Nephron (organoid): ENCODE measurements around the gene OR8G5.

Experiments used
- H3K27ac Mint-ChIP-seq, 3 experiments: 2 replicates each; pipeline ENCODE4 v1.8.0; 2020; ENCODE audit warnings: mixed read lengths in 3 of 3, mild to moderate bottlenecking in 2 of 3, moderate library complexity in 1 of 3
- H3K27me3 Mint-ChIP-seq: 2 replicates; pipeline ENCODE4 v1.8.0; 2021; ENCODE audit warnings: low read depth, mild to moderate bottlenecking, moderate library complexity, mixed read lengths
- H3K36me3 Mint-ChIP-seq: 2 replicates; pipeline ENCODE4 v1.8.0; 2020; ENCODE audit warnings: low read depth, mixed read lengths
- H3K4me1 Mint-ChIP-seq: 2 replicates; pipeline ENCODE4 v1.8.0; 2020; ENCODE audit warnings: mixed read lengths
- H3K4me3 Mint-ChIP-seq, 3 experiments: 2 replicates each; pipeline ENCODE4 v1.8.0; 2020; ENCODE audit warnings: mild to moderate bottlenecking in 3 of 3, mixed read lengths in 3 of 3, moderate library complexity in 2 of 3
- H3K9me3 Mint-ChIP-seq: 2 replicates; pipeline ENCODE4 v1.8.0; 2020; ENCODE audit warnings: mixed read lengths
- CTCF ChIP-seq, 3 experiments: fragments of 200-600 bp; sonication (generic); IDR thresholded peaks; one replicate each; pipeline ENCODE4 v1.5.0; 2021; ENCODE audit warnings: antibody characterized with exemption in 3 of 3; ENCODE audit not compliant: unreplicated experiment in 3 of 3

Gene OR8G5

GRCh38 chr11:124256076-124256475, at the start of gene OR8G5:
Gene OR8G5, plus strand, starts transcription at chr11:124256376. Its CDS starts 8,556 bp downstream, at chr11:124264932.
- no peaks in the 10 kb centered on the region for H3K36me3 Mint-ChIP-seq
- H3K4me3 Mint-ChIP-seq = no peak within 1 kb of the TSS
- H3K9me3 Mint-ChIP-seq = no peaks in the 10 kb centered on the region
- no peaks in the 10 kb centered on the region for H3K4me1 Mint-ChIP-seq
- peaks cover 3% of the 10 kb centered on the region for H3K27me3 Mint-ChIP-seq
- TF ChIP-seq CTCF (IDR thresholded peaks at IDR 0.05; ENCODE audit: unreplicated experiment in 3 of 3) = no peak
- no peak within 1 kb of the TSS for H3K27ac Mint-ChIP-seq

GRCh38 chr11:124207102-124207792, 48.9 kb upstream of the OR8G5 start:
- TF ChIP-seq CTCF (IDR thresholded peaks at IDR 0.05; ENCODE audit: unreplicated experiment in 3 of 3) = no peak
- H3K4me3 Mint-ChIP-seq = no peak overlapping the region

GRCh38 chr11:124209824-124210357, 46.3 kb upstream of the OR8G5 start:
- H3K9me3 Mint-ChIP-seq = no peaks in the 10 kb centered on the region
- H3K36me3 Mint-ChIP-seq = no peaks in the 10 kb centered on the region
- peaks cover 4% of the 10 kb centered on the region for H3K27me3 Mint-ChIP-seq
- no peak for TF ChIP-seq CTCF (IDR thresholded peaks at IDR 0.05; ENCODE audit: unreplicated experiment in 3 of 3)
- no peak overlapping the region for H3K4me3 Mint-ChIP-seq
- no peaks in the 10 kb centered on the region for H3K4me1 Mint-ChIP-seq
- H3K27ac Mint-ChIP-seq = no peak overlapping the region

More at GRCh38 chr11:124207102-124207792, 48.9 kb upstream of the OR8G5 start:
- Mint-ChIP-seq H3K4me1 (no peaks in the 10 kb centered on the region), H3K27ac (no peak overlapping the region), H3K27me3 (no peaks in the 10 kb centered on the region), H3K9me3 (no peaks in the 10 kb centered on the region), H3K36me3 (no peaks in the 10 kb centered on the region)

- no peak for TF ChIP-seq CTCF (IDR thresholded peaks at IDR 0.05; ENCODE audit: unreplicated experiment in 3 of 3)
- Mint-ChIP-seq H3K36me3 (no peaks in the 10 kb centered on the region), H3K9me3 (no peaks in the 10 kb centered on the region), H3K27ac (no peak overlapping the region), H3K4me1 (no peaks in the 10 kb centered on the region), H3K4me3 (no peak overlapping the region), H3K27me3 (peaks cover 7% of the 10 kb centered on the region)
Measured at GRCh38 chr11:124210421-124210820, 45.8 kb upstream of the OR8G5 start.

GRCh38 chr11:124211321-124211720, 44.9 kb upstream of the OR8G5 start:
- Mint-ChIP-seq H3K4me1 (no peaks in the 10 kb centered on the region), H3K27me3 (peaks cover 7% of the 10 kb centered on the region), H3K27ac (no peak overlapping the region)

More at GRCh38 chr11:124211321-124211720, 44.9 kb upstream of the OR8G5 start:
- TF ChIP-seq CTCF (IDR thresholded peaks at IDR 0.05; ENCODE audit: unreplicated experiment in 3 of 3) = no peak
- no peaks in the 10 kb centered on the region for H3K9me3 Mint-ChIP-seq
- H3K4me3 Mint-ChIP-seq = no peak overlapping the region
- H3K36me3 Mint-ChIP-seq = no peaks in the 10 kb centered on the region
